MG63 (cell line): ENCODE data around the gene HNRNPUL2. TPM values are rescaled to one million over a fixed set of nuclear protein-coding genes. Genes with fewer than 3 reads are reported as not detected.
"Not testable (repeated sequence)": the region's sequence is repeated elsewhere in the genome, so short reads cannot be mapped to it uniquely, and the experiment has no call there.

Experiments
- DNase-seq: peaks from one replicate; pipeline ENCODE4 v3.0.0-alpha.2; 2020
- H3K27me3 ChIP-seq: fragments of 250-450 bp; sonication (Bioruptor Pico); 2 replicates; pipeline ENCODE4 v1.5.1; 2020; ENCODE audit warnings: mild to moderate bottlenecking, moderate library complexity
- H3K36me3 ChIP-seq: fragments of 250-450 bp; sonication (Bioruptor Pico); 2 replicates; pipeline ENCODE4 v1.5.1; 2020; ENCODE audit warnings: mild to moderate bottlenecking, moderate library complexity
- H3K4me3 ChIP-seq: fragments of 250-450 bp; sonication (Bioruptor Pico); 2 replicates; pipeline ENCODE4 v1.5.1; 2020; ENCODE audit warnings: mild to moderate bottlenecking, moderate library complexity
- H3K9me3 ChIP-seq: fragments of 250-450 bp; sonication (Bioruptor Pico); 2 replicates; pipeline ENCODE4 v1.5.1; 2020; ENCODE audit warnings: mild to moderate bottlenecking, moderate library complexity
- total RNA-seq: library from RNA; depleted of rRNA; stranded (reverse); fragments of >200 nt; shearing (Covaris generic); gene quantifications from 2 replicates; pipeline ENCODE4 v1.2.3, GENCODE V29; 2014; ENCODE audit warnings: low replicate concordance

The HNRNPUL2 gene
- total RNA-seq, 1 experiment from 2014 or later: 4.5 TPM

DNA sequence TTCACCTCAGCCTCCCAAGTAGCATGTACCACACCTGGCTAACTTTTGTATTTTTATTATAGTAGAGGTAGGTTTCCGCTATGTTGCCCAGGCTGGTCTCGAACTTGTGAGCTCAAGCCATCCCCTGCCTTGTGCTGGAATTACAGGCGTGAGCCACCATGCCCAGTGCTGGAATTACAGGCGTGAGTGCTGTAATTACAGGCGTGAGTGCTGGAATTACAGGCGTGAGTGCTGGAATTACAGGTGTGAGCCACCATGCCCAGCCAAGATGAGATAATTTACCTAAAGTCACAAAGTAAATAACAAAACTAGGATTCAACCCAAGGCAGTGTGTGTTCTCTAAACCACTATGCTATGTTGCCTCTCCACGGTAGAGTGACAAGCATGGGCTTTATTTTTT, 44.7 kb downstream of the HNRNPUL2 start:
- DNase-seq: no peak
- H3K9me3 ChIP-seq: no peaks in the 10 kb centered on the region
- H3K4me3 ChIP-seq: no peak overlapping the region
- peaks cover 6% of the 10 kb centered on the region for H3K36me3 ChIP-seq
- no peaks in the 10 kb centered on the region for H3K27me3 ChIP-seq

DNA sequence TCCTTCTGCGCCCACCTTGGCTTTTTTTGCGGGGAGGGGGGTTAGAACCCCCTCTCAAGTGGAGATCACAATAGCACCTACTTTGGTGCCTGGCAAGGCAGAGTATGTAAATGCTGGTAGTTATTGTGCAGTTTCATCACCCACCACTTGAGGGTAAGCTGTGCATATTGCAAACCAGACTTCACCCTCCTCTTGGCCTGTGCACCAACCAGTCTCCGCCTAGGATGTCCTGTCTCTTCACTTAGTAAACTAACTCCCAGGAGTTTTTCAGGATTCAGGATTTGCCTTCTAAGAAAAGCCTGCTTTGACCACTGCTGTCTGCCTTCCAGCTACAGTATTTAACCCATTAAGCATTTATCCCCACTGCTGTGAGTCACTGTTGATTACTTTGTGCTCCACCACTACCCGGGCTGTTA, 46.4 kb downstream of the HNRNPUL2 start:
- Histone ChIP-seq H3K36me3 (peaks cover 18% of the 10 kb centered on the region), H3K4me3 (no peak overlapping the region), H3K9me3 (no peaks in the 10 kb centered on the region), H3K27me3 (no peaks in the 10 kb centered on the region)
- peak; percentile 72 for DNase-seq

DNA sequence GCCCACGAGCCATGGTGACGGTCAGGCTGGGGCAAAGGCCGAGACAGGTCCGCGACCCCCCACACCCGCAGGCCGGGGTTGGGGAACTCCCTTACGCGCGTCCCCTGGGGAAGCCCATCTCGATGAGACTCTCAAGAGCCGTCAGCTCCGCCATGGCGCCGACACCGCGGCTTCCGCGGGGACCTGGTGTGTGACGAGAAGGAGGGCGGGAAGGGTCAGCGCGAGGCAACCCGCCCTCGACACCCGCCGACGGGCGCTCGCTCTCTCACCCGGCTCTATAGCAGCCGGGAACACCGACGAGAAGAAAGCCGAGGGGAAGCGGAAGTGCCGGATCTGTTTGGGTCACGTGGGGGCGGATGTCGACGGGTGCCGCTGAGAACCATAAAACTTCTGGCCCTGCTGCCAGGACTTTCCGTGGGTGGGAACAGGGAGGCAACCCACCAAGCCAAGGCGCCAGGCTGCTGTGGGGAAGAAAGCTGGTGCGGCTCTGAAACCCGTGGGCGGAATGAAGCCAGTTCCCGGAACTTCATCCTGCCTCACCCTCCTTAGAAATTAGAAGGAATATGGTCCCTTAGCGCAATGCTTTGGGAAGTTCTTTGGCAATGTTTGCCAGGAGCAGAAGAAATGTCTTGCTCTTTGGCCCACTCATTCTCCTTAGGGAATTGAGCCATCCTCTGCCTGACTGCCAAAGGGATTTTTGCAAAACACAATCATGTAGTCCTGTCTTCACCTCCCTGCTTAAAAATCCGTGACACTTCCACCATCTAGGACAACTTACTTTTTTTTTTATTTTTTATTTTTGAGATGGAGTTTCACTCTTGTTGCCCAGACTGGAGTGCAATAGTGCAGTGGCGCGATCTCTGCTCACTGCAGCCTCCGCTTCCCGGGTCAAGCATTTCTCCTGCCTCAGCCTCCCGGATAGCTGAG, 48.2 kb downstream of the HNRNPUL2 start, which contains the start of gene UBXN1:
UBXN1 (minus strand) TSS at position 304 of the 927 bp plus-strand sequence; CDS start at position 154, 150 bp downstream.
- Histone ChIP-seq H3K36me3 (peaks cover 26% of the 10 kb centered on the region), H3K9me3 (no peaks in the 10 kb centered on the region), H3K27me3 (no peaks in the 10 kb centered on the region), H3K4me3 (peak within 1 kb of the TSS; percentile 82)
- peak; percentile 95 for DNase-seq

DNA sequence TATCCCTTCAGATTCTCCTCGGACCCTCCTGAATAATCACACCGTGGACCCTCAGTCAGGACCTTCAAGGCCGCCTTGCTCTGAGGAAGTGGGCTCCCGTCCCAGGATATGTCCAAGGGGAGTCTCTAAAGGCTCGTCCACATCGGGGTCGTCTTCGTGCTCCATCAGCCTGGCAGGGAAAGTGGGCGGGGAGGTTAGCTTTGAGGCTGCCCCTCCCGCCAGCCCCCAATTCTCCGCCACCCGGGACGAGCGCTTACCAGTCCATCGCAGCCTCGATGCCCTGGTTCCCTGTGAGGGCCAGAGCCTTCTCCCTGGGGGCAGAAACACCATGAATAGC, 48.9 kb downstream of the HNRNPUL2 start:
- Histone ChIP-seq H3K4me3 (peak overlapping the region; percentile 82), H3K9me3 (no peaks in the 10 kb centered on the region), H3K27me3 (no peaks in the 10 kb centered on the region), H3K36me3 (peaks cover 33% of the 10 kb centered on the region)
- no peak for DNase-seq

DNA sequence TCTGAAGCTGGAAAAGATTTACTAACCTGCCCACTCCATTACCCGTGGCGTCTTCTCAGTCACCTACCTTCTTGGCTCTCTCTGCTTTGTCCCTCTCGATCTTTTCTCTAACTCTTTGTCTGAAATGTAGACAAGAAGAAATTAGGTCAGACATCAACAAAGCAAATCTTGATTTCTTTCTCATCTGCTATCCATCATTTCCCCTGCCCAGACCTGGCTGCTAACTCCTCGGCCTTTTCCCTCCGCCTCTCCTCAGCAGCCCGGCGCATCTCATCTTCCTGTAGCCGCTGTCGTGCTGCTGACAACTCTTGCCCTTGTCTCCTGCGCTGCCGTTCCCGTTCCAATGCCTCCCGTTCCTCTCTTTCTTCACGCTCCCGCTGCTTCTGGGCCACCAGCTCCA, 49.5 kb downstream of the HNRNPUL2 start:
- Histone ChIP-seq H3K4me3 (peak overlapping the region; percentile 82), H3K36me3 (peaks cover 40% of the 10 kb centered on the region), H3K9me3 (no peaks in the 10 kb centered on the region), H3K27me3 (no peaks in the 10 kb centered on the region)
- no peak for DNase-seq

DNA sequence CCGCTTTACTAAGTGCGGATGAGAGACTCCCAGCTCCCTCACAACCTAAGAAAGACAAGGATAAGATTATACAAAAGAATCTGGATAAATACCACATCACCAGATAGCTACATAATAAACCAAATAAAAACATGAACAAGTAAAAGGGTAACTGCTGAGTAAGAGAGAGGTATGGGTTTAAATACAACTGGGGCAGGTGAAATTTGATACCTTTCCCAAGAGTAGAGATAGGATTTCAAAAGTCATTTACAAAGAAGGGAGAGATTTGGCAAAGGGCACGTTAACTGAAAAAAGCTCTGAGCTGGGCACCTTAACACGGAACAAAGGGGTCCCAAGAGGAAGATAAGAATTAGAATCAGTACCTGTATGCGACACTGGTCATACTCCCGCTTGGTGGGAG, 50.1 kb downstream of the HNRNPUL2 start:
- Histone ChIP-seq H3K4me3 (no peak overlapping the region), H3K36me3 (peaks cover 42% of the 10 kb centered on the region), H3K27me3 (no peaks in the 10 kb centered on the region), H3K9me3 (no peaks in the 10 kb centered on the region)
- DNase-seq: no peak

DNA sequence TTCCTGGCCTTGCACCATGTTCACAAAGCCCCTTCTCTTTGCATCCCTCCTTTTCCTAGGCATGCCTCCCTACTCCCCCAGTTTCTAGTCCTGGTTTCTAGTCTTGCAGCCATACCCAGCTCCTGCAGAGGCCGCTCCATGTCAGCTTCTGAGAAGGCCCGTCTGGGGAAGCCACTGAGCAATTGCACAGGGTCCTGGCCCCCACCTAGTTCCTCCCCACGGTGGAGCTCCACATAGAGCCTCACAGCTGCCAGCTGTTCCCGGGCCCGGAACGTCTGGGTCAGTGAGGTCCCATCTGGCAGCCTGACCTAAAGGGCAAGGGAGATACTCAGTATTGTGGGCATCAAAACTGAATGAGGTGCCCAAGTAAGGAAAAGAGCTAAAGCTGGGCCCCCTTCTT, 50.6 kb downstream of the HNRNPUL2 start:
- no peak overlapping the region for H3K4me3 ChIP-seq
- DNase-seq: no peak

DNA sequence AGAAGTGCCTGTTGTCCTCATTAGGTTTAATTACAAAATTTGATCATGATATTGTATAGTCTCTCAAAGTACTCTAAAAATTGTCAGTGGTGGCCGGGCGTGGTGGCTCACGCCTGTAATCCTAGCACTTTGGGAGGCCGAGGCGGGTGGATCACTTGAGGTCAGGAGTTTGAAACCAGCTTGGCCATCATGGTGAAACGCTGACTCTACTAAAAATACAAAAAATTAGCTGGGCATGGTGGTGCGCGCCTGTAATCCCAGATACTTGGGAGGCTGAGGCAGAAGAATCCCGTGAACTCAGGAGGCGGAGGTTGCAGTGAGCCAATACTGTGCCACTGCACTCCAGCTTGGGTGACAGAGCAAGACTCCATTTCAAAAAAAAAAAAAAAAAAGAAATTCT, 51.8 kb downstream of the HNRNPUL2 start:
- peaks cover 50% of the 10 kb centered on the region for H3K36me3 ChIP-seq
- H3K4me3 ChIP-seq, H3K9me3 ChIP-seq, DNase-seq, H3K27me3 ChIP-seq: not testable (repeated sequence)

More for the DNA sequence above, 50.6 kb downstream of the HNRNPUL2 start:
- Histone ChIP-seq H3K27me3 (no peaks in the 10 kb centered on the region), H3K9me3 (no peaks in the 10 kb centered on the region), H3K36me3 (peaks cover 46% of the 10 kb centered on the region)

DNA sequence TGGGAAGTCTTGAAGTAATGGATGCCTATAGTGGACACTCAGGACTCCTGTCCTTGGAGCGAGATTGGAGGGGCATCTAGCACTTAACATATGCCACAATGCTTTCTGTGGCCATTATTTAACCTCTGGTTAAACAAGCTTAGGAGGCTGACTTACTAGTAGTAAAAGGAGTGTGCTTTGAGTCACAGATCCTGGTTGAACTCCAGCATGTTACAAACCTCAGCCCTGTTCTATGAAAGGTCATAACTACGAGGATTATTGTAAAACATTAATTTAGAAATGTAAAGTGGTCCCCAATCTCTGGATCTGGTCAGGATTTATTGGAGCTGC, 54.1 kb downstream of the HNRNPUL2 start:
- no peaks in the 10 kb centered on the region for H3K27me3 ChIP-seq
- peaks cover 50% of the 10 kb centered on the region for H3K36me3 ChIP-seq
- H3K9me3 ChIP-seq: no peaks in the 10 kb centered on the region
- no peak for DNase-seq
- H3K4me3 ChIP-seq: peak overlapping the region; percentile 4; the same call in 1 of the 2 replicates

DNA sequence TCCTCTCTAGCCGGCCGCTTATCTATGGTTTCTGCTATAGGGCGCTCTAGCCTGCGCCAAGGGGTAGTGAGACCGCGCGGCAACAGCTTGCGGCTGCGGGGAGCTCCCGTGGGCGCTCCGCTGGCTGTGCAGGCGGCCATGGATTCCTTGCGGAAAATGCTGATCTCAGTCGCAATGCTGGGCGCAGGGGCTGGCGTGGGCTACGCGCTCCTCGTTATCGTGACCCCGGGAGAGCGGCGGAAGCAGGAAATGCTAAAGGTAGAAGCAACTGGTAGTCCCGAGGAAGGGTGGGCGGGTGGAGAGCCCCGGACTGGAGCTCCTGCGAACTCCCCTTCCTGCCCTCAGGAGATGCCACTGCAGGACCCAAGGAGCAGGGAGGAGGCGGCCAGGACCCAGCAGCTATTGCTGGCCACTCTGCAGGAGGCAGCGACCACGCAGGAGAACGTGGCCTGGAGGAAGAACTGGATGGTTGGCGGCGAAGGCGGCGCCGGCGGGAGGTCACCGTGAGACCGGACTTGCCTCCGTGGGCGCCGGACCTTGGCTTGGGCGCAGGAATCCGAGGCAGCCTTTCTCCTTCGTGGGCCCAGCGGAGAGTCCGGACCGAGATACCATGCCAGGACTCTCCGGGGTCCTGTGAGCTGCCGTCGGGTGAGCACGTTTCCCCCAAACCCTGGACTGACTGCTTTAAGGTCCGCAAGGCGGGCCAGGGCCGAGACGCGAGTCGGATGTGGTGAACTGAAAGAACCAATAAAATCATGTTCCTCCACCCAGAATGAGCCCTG, 55.5 kb downstream of the HNRNPUL2 start, which contains the start of the genes LBHD1 and UQCC3:
LBHD1 (minus strand) TSS at position 660 of the 782 bp plus-strand sequence. CDS start 2,236 bp downstream, outside the sequence.
UQCC3 (plus strand) TSS at position 66 of the 782 bp plus-strand sequence; CDS start at position 139, 73 bp downstream.
- peaks cover 52% of the 10 kb centered on the region for H3K36me3 ChIP-seq
- DNase-seq: peak; percentile 85
- H3K9me3 ChIP-seq: no peaks in the 10 kb centered on the region
- H3K4me3 ChIP-seq: peak within 1 kb of the TSS; percentile 97
- H3K27me3 ChIP-seq: no peaks in the 10 kb centered on the region

DNA sequence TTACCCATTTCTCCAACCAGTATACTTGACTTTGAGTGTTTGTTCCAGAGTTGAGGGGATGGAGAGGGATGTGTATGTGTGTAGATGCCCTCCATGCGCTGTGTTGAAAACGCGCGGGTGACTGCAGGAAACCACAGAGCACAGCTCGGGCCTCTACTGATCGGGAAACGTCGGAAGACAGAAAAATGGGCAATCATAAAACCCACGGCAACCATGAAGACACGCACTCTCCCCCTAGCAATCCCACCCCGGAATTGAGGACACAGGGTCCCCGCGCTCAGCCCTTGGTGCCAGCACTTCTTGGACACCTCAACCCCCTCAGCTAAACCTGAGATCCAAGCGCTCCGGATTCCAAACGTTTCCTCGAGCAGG, 56.0 kb downstream of the HNRNPUL2 start:
- Histone ChIP-seq H3K9me3 (no peaks in the 10 kb centered on the region), H3K4me3 (peak overlapping the region; percentile 97), H3K36me3 (peaks cover 56% of the 10 kb centered on the region), H3K27me3 (no peaks in the 10 kb centered on the region)
- no peak for DNase-seq

DNA sequence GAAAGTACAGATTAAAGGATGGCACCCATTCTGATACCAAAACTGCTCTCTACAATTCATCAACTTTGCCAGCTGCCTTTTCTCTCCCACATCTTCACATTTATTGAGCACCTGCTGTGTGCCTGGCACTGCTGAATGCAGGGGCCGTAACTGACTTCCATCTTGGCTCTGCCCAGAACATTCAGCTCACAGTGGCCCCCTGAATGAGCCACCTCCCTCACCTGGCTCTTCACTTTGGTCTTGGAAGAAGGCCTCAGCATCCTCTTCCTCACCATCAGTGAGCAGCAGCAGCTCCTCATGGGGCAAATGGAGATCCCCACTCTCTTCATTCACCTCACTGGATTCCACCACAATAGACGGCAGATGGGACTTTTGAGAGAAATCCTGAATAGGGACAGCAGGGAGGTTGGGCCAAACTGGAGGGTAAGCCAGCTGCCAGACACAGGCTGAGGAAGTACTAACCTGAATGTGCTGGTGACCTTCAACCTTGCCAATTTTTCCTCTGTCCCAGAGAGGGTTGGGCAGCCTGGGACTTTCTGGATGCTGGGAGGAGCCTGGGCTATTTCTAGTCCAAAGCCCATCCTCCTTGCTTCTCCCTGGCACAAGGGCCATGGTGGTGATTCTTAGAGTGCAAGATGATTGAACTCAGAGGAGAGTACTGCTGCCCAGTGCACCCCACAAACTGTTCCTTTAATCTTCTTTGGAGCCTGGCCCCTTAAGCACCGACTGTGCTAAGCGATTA, 57.7 kb downstream of the HNRNPUL2 start:
- DNase-seq: peak; percentile 33
- H3K9me3 ChIP-seq: no peaks in the 10 kb centered on the region
- H3K36me3 ChIP-seq: peaks cover 55% of the 10 kb centered on the region
- H3K4me3 ChIP-seq: no peak overlapping the region
- H3K27me3 ChIP-seq: no peaks in the 10 kb centered on the region

DNA sequence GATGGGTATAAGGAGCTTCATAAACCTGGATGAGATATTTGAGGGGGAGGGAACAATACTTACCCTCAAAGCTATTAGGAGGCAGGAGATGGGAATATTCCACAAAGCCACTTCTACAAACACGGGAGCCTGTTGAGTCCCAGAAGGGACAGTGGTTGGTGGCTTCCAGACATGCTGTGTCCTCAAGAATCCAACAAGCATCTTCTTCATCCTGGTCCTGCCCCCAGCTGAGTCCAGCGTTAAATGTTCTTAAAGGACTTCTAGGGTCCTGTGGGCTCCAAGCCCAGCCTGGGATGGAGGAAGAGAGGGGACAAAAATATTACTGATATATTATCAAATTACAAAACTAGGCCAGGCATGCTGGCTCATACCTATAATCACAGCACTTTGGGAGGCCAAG, 59.8 kb downstream of the HNRNPUL2 start:
- Histone ChIP-seq H3K36me3 (peaks cover 46% of the 10 kb centered on the region), H3K4me3 (peak overlapping the region; percentile 92), H3K27me3 (no peaks in the 10 kb centered on the region), H3K9me3 (no peaks in the 10 kb centered on the region)
- no peak for DNase-seq

DNA sequence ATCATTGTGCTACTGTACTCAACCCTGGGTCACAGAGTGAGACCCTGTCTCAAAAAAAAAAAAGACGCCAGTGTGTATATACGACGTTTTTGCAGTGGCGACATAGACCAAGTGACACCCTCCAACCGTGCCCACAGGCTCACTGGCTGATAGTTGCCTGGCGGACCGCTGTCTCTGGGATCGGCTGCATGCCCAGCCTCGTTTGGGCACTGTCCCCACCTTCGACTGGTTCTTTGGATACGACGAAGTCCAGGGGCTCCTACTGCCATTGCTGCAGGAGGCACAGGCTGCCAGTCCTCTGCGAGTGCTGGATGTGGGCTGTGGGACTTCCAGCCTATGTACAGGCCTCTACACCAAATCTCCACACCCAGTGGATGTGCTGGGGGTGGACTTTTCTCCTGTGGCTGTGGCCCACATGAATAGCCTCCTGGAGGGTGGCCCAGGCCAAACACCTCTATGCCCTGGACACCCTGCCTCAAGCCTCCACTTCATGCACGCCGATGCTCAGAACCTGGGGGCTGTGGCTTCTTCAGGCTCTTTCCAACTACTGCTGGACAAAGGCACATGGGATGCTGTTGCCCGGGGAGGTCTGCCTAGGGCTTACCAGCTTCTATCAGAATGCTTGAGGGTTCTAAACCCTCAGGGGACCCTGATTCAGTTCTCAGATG, 60.9 kb downstream of the HNRNPUL2 start:
- no peak for DNase-seq
- Histone ChIP-seq H3K36me3 (peaks cover 47% of the 10 kb centered on the region), H3K9me3 (no peaks in the 10 kb centered on the region), H3K4me3 (peak overlapping the region; percentile 92), H3K27me3 (no peaks in the 10 kb centered on the region)

DNA sequence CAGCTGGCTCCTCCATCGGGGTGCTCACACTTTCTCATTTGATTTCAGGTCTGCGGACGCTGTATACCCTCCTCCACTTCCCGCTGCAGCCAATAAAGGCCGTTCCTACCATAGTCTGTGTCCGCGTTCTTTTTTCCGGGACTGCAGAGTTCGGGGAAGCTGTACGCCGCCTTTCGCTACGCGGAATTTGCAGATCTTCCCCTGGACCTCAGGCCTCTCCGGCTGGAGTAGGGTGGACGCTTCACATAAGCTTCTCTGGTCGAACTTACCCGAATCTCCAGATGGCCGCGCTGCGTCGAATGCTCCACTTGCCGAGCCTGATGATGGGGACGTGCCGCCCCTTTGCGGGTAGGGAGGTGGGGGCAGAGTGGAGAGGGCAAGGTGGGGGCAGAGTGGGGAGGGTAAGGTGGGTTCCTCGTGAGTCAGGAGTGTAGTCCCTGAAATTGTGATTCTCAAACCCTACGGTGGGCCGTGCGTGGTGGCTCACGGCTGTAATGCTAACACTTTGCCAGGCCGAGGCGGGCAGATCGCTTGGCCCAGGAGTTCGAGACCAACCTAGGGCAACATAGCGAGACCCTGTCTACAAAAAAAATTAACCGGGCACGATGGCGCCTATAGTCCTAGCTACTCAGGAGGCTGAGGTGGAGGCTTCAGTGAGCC, 61.5 kb downstream of the HNRNPUL2 start:
- peak; percentile 57 for DNase-seq

More for the DNA sequence above, 61.5 kb downstream of the HNRNPUL2 start:
- Histone ChIP-seq H3K36me3 (peaks cover 51% of the 10 kb centered on the region), H3K9me3 (no peaks in the 10 kb centered on the region), H3K4me3 (peak overlapping the region; percentile 92), H3K27me3 (no peaks in the 10 kb centered on the region)
